Trophoblast cell (in vitro differentiated cells and primary cell): ENCODE data around the gene SMPD3.
A peak's percentile ranks its signal among the peaks of the same experiment; 100 is the strongest.

Experiments
- DNase-seq, 2 donors: peaks; one replicate each; pipeline ENCODE4 v3.0.0-alpha.2; 2016
- H2AFZ ChIP-seq: 2 replicates; pipeline ENCODE4 v1.6.1; 2013; ENCODE audit warnings: low read length, moderate library complexity, mild to moderate bottlenecking; ENCODE audit not compliant: insufficient read depth, poor library complexity
- H2AK5ac ChIP-seq: 2 replicates; pipeline ENCODE4 v1.6.1; 2013; ENCODE audit warnings: mild to moderate bottlenecking, low read length
- H2BK120ac ChIP-seq: 2 replicates; pipeline ENCODE4 v1.6.1; 2013; ENCODE audit warnings: low read length, mild to moderate bottlenecking, moderate library complexity; ENCODE audit not compliant: insufficient read depth, poor library complexity
- H2BK12ac ChIP-seq: 2 replicates; pipeline ENCODE4 v1.6.1; 2013; ENCODE audit warnings: mild to moderate bottlenecking, low read length, moderate library complexity
- H2BK5ac ChIP-seq: 2 replicates; pipeline ENCODE4 v1.6.1; 2013; ENCODE audit warnings: low read length, low read depth, moderate library complexity, mild to moderate bottlenecking; ENCODE audit not compliant: poor library complexity
- H3K14ac ChIP-seq: 2 replicates; pipeline ENCODE4 v1.6.1; 2013; ENCODE audit warnings: mild to moderate bottlenecking, low read length
- H3K18ac ChIP-seq: 2 replicates; pipeline ENCODE4 v1.6.1; 2013; ENCODE audit warnings: mild to moderate bottlenecking, low read length
- H3K23ac ChIP-seq: 2 replicates; pipeline ENCODE4 v1.6.1; 2013; ENCODE audit warnings: low read length
- H3K27ac ChIP-seq: 2 replicates; pipeline ENCODE4 v1.5.1; 2013; ENCODE audit warnings: low read depth, mild to moderate bottlenecking, inconsistent platforms, low read length, moderate library complexity
- H3K27me3 ChIP-seq: 2 replicates; pipeline ENCODE4 v1.6.1; 2013; ENCODE audit warnings: inconsistent platforms, mild to moderate bottlenecking, low read length, moderate library complexity; ENCODE audit not compliant: insufficient read depth
- H3K36me3 ChIP-seq, 2 experiments: 1 replicate in 1 of 2; 2 replicates in 1 of 2; pipeline ENCODE4 v1.6.1; 2013; ENCODE audit warnings: low read length in 2 of 2, mild to moderate bottlenecking in 2 of 2, moderate library complexity in 1 of 2; ENCODE audit not compliant: insufficient read depth in 2 of 2, control insufficient read depth in 1 of 2
- H3K4ac ChIP-seq: 2 replicates; pipeline ENCODE4 v1.6.1; 2013; ENCODE audit warnings: low read depth, mild to moderate bottlenecking, low read length, moderate library complexity
- H3K4me1 ChIP-seq, 2 experiments: 1 replicate in 1 of 2; 2 replicates in 1 of 2; pipeline ENCODE4 v1.6.1; 2013; ENCODE audit warnings: low read length in 2 of 2, mild to moderate bottlenecking in 2 of 2, moderate library complexity in 1 of 2; ENCODE audit not compliant: insufficient read depth in 2 of 2, control insufficient read depth in 1 of 2
- H3K4me2 ChIP-seq: 2 replicates; pipeline ENCODE4 v1.6.1; 2013; ENCODE audit warnings: inconsistent platforms, mild to moderate bottlenecking, low read length, moderate library complexity
- H3K4me3 ChIP-seq: 2 replicates; pipeline ENCODE4 v1.5.1; 2013; ENCODE audit warnings: mild to moderate bottlenecking, low read depth, low read length, inconsistent platforms
- H3K79me1 ChIP-seq: one replicate; pipeline ENCODE4 v1.6.1; 2013; ENCODE audit warnings: low read length
- H3K79me2 ChIP-seq: 2 replicates; pipeline ENCODE4 v1.6.1; 2013; ENCODE audit warnings: low read length, mild to moderate bottlenecking; ENCODE audit not compliant: control insufficient read depth, insufficient read depth, poor library complexity
- H3K9ac ChIP-seq: 2 replicates; pipeline ENCODE4 v1.6.1; 2013; ENCODE audit warnings: mild to moderate bottlenecking, low read length
- H3K9me3 ChIP-seq: 2 replicates; pipeline ENCODE4 v1.6.1; 2013; ENCODE audit warnings: low read depth, mild to moderate bottlenecking, control low read depth, inconsistent platforms, low read length; ENCODE audit not compliant: insufficient read depth
- H4K12ac ChIP-seq: 2 replicates; pipeline ENCODE4 v1.6.1; 2013; ENCODE audit warnings: low read depth, mild to moderate bottlenecking, low read length, moderate library complexity
- H4K8ac ChIP-seq: 2 replicates; pipeline ENCODE4 v1.6.1; 2013; ENCODE audit warnings: low read depth, mild to moderate bottlenecking, low read length, moderate library complexity
- H4K91ac ChIP-seq: one replicate; pipeline ENCODE4 v1.6.1; 2013; ENCODE audit warnings: low read depth, mild to moderate bottlenecking, low read length, moderate library complexity
- WGBS: extraction: QIAGEN DNeasy Blood & Tissue Kit; methylation state at CpG from one replicate; pipeline ENCODE4 v1.1.7; 2013; ENCODE audit warnings: missing lambda C conversion rate; ENCODE audit not compliant: insufficient read length, insufficient coverage; ENCODE audit errors: extremely low coverage; 5-methylcytosine and 5-hydroxymethylcytosine counted together

The SMPD3 gene

DNA sequence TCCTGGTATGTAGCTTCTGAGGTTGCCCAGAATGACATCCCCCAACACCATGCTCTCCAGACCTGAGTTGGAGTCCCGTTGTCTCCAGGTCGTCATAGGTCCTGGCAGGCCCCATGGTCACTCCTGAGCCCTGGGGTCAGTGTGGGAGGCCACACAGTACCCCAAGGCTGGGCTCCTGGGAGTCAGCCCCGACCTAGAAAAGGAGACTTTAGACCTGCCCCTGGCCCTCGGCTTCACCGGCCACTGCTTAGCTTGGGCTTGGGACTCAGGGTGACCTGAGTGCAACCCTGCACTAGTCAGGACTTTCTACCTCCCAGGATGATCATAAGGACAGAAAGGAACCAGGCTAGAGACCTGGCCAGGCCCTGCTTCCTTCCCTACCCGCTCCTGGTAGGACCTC lies 71.7 kb downstream of the SMPD3 start:
- DNase-seq: no peak
- no CpG with 5 or more reads among the region's 6 CpGs for WGBS
- no peaks in the 10 kb centered on the region for H3K27me3 ChIP-seq

DNA sequence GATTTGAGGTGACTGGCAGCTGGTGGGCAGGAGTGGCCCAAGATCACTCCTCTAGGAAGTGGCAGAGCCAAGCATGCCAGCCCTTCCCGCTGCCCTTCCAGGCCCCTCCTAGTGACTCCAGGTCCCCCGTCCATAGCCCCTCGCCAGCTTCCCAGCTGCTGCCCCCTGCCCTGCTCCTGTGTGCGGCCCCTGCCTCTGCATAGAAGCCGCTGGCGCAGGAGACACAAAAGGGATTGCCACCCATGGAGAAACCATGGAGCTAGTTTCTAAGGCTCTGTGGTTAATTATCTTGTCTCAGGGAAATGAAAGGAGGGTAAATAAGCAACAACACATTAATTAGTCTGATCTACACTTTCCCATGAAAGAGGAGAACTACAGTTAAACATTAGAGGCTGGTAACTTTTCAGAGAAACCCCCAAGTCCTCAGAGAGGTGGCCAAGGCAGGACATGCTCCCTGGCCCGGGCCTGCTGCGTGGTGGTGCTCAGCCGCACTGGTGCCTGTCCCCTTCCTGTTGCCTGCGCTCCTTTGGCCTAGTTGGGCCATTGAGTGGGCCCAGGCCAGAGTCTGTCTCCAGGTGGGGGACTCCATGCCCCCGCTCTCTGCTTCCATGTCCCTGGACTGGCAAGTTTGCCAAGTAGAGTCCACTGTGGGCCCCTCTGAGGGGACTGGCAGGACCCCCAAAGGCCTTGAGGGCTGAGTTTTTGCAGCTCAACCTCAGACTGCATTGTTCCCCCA lies 72.3 kb downstream of the SMPD3 start:
- no CpG with 5 or more reads among the region's 11 CpGs for WGBS
- DNase-seq: no peak
- no peak overlapping the region for H2BK120ac ChIP-seq

More for the DNA sequence above, 71.7 kb downstream of the SMPD3 start:
- Histone ChIP-seq H3K9ac (no peak overlapping the region), H3K36me3 (no peaks in the 10 kb centered on the region), H2AK5ac (no peak overlapping the region), H3K79me1 (no peaks in the 10 kb centered on the region), H3K4me1 (peaks cover 29 to 30% of the 10 kb centered on the region in 2 experiments), H2BK120ac (no peak overlapping the region), H4K91ac (no peak overlapping the region), H3K79me2 (no peaks in the 10 kb centered on the region), H3K27ac (no peak overlapping the region), H3K14ac (no peak overlapping the region), H3K23ac (no peak overlapping the region), H4K8ac (no peak overlapping the region), H4K12ac (no peak overlapping the region), H3K9me3 (peaks cover 2% of the 10 kb centered on the region), H2AFZ (no peak overlapping the region), H3K18ac (no peak overlapping the region), H3K4ac (no peak overlapping the region), H2BK12ac (no peak overlapping the region), H3K4me2 (no peak overlapping the region), H3K4me3 (no peak overlapping the region), H2BK5ac (no peak overlapping the region)

DNA sequence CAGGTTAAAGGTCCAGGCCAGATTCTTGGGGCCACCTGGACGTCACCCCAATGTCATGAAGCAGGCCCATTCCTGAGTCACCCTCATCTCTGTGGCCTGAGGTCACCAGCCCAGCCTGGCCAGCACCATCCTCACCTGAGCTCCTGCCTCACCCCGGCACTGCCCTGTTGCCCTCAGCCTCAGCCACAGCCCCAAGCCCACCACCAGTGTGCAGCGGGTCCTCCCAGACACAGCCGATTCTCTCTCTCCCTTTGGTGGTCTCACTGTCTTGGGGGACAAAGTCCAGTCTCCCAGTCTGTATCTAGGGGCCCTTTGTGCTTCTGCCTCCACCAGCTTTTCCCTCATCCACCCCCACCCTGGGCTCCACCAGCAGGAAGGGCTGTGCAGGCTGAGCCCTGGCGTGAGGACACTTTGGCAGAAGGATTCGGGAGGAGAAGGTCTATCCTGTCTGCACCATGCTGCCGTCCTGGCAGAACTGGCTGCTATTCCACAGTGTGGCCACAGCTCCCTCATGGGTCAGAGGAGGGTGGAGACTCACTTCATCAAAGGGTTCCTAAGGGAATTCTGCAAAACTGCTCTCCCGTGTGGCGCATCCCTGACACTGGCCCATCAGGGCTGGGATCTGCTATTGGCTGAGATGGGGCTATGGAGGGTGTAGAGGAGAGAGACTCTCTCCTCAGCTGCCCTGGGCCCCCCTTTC lies 73.2 kb downstream of the SMPD3 start:
- H2AFZ ChIP-seq: no peak overlapping the region

More for the DNA sequence above, 72.3 kb downstream of the SMPD3 start:
- Histone ChIP-seq H3K27ac (no peak overlapping the region), H2AFZ (no peak overlapping the region), H3K79me1 (no peaks in the 10 kb centered on the region), H4K12ac (no peak overlapping the region), H3K18ac (no peak overlapping the region), H3K23ac (no peak overlapping the region), H3K14ac (no peak overlapping the region), H3K4me1 (peaks cover 29 to 30% of the 10 kb centered on the region in 2 experiments), H3K4ac (no peak overlapping the region), H2AK5ac (no peak overlapping the region), H3K9ac (no peak overlapping the region), H3K4me3 (no peak overlapping the region), H4K91ac (no peak overlapping the region), H3K27me3 (no peaks in the 10 kb centered on the region), H2BK5ac (no peak overlapping the region), H3K36me3 (no peaks in the 10 kb centered on the region), H3K79me2 (no peaks in the 10 kb centered on the region), H2BK12ac (no peak overlapping the region), H4K8ac (no peak overlapping the region), H3K9me3 (peaks cover 2% of the 10 kb centered on the region), H3K4me2 (no peak overlapping the region)

DNA sequence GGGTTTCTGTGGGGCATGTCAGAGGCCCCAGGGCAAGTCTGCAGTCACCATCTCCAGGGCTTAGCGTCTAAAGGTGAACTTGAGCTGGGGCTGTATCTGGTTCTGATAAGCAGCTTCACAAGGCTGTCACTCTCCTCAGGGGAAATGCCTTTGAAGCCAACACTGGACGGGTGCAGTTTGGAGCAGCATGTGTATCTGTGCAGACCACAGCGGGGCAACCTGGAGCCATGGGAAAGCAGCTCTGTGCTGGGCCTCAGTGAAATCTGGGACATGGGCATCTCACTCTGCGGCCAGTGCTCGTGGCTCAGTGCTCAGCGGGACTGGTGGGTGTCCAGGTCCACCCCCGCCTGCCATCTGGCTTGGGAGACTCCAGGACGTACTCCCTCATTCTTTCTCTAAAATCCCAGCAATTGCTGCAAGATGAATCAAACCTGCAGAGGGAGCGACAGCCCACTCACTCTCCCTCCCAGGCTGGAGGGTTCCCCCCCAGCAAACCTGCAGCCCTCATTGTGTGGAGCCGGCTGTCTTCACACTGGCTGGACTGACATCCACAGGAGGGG lies 74.0 kb downstream of the SMPD3 start:
- Histone ChIP-seq H3K18ac (no peak overlapping the region), H3K27me3 (no peaks in the 10 kb centered on the region), H3K4me2 (no peak overlapping the region), H3K27ac (no peak overlapping the region), H3K23ac (no peak overlapping the region), H4K12ac (no peak overlapping the region), H2AFZ (no peak overlapping the region), H2BK5ac (no peak overlapping the region), H3K14ac (no peak overlapping the region), H3K79me2 (no peaks in the 10 kb centered on the region), H3K9ac (no peak overlapping the region), H3K79me1 (no peaks in the 10 kb centered on the region), H3K4me3 (no peak overlapping the region), H4K91ac (no peak overlapping the region), H3K9me3 (peaks cover 2% of the 10 kb centered on the region), H2BK120ac (no peak overlapping the region), H3K36me3 (no peaks in the 10 kb centered on the region), H4K8ac (no peak overlapping the region), H2AK5ac (no peak overlapping the region), H2BK12ac (no peak overlapping the region), H3K4ac (no peak overlapping the region), H3K4me1 (peaks cover 23 to 25% of the 10 kb centered on the region in 2 experiments)
- DNase-seq: peak in 1 of 2 donors; percentile 24
- WGBS: no CpG with 5 or more reads among the region's 10 CpGs

More for the DNA sequence above, 73.2 kb downstream of the SMPD3 start:
- no peak overlapping the region for H2BK12ac ChIP-seq
- H3K23ac ChIP-seq: no peak overlapping the region
- H3K27ac ChIP-seq: no peak overlapping the region
- peaks cover 29 to 30% of the 10 kb centered on the region in 2 experiments for H3K4me1 ChIP-seq
- WGBS: no CpG with 5 or more reads among the region's 9 CpGs
- no peaks in the 10 kb centered on the region for H3K36me3 ChIP-seq
- no peak overlapping the region for H3K4ac ChIP-seq
- H4K12ac ChIP-seq: no peak overlapping the region
- H3K14ac ChIP-seq: no peak overlapping the region
- no peak overlapping the region for H3K4me3 ChIP-seq
- no peak overlapping the region for H3K4me2 ChIP-seq
- no peak overlapping the region for H4K8ac ChIP-seq
- no peak overlapping the region for H3K9ac ChIP-seq
- H3K18ac ChIP-seq: no peak overlapping the region
- H3K79me1 ChIP-seq: no peaks in the 10 kb centered on the region
- no peaks in the 10 kb centered on the region for H3K27me3 ChIP-seq
- no peaks in the 10 kb centered on the region for H3K79me2 ChIP-seq
- DNase-seq: no peak
- H2AK5ac ChIP-seq: no peak overlapping the region
- no peak overlapping the region for H2BK120ac ChIP-seq
- peaks cover 2% of the 10 kb centered on the region for H3K9me3 ChIP-seq
- no peak overlapping the region for H4K91ac ChIP-seq
- H2BK5ac ChIP-seq: no peak overlapping the region
